Measurements from ENCODE around the gene FOXN3. TPM values are rescaled to one million over a fixed set of nuclear protein-coding genes. Genes with fewer than 3 reads are reported as not detected.

The FOXN3 gene
- polyA plus RNA-seq, 3 donors: 38.7 to 57.4 (median 42.0) TPM

DNA sequence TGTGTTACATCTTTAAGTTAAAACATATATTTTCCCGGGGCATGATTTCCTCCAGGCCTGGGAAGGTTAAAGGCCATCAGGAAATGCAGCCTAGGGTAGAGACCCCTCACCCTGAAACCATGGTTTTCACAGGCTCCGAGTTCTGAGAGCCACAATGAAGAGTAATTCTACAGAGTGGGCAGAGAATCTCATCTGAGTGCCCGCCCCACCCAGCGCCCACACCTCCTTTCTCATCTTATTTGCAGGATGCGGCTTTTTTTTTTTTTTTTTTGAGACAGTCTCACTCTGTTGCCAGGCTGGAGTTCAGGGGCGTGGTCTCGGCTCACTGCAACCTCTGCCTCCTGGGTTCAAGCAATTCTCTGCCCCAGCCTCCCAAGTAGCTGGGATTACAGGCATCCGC lies 170.7 kb downstream of the FOXN3 start:
- peaks cover 19 to 34% of the 10 kb centered on the region in 2 donors for H3K36me3 Mint-ChIP-seq

DNA sequence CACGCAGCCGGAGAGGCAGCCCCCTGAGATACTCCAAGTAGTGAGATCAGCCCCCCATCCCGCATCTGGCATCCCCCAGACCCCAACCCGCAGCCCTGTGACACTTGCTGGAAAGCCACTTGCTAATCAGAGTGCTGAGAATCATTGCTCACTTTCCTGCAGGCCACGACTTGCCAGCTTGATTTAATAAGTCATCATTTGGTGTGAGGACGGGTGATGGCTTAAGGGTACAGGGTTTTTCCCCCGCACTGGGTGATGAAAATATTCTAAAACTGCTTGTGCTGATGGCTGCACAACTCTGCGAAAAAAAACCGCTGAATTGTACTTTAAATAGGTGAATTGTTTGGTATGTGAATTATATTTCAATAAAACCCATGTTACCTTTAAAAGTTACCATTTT lies 171.2 kb downstream of the FOXN3 start:
- no peaks in the 10 kb centered on the region for H3K4me1 ChIP-seq (ENCODE audit: control insufficient read depth in 1 of 2, insufficient read depth in 2 of 2, low read length in 2 of 2)
- H3K27ac ChIP-seq (ENCODE audit: low read depth in 1 of 2, low read length in 2 of 2): no peak overlapping the region
- Mint-ChIP-seq H3K4me3 (no peak overlapping the region), H3K27me3 (ENCODE audit: low read depth in 3 of 3) (peaks cover 0 to 3% (median 2%) of the 10 kb centered on the region in 3 donors), H3K27ac (peak overlapping the region in 1 of 7 donors; percentile 50), H3K36me3 (peaks cover 24 to 39% of the 10 kb centered on the region in 2 donors), H3K9me3 (no peaks in the 10 kb centered on the region), H3K4me1 (peaks cover 9% of the 10 kb centered on the region)
- H3K4me3 ChIP-seq (replicated peaks in 1 of 3; ENCODE audit: low read depth in 2 of 3, low read length in 3 of 3): no peak overlapping the region
- H3K4me2 ChIP-seq (replicated peaks; ENCODE audit: extremely low read depth, low read length, poor library complexity, severe bottlenecking): no peak overlapping the region
- TF ChIP-seq, protein P1, sequence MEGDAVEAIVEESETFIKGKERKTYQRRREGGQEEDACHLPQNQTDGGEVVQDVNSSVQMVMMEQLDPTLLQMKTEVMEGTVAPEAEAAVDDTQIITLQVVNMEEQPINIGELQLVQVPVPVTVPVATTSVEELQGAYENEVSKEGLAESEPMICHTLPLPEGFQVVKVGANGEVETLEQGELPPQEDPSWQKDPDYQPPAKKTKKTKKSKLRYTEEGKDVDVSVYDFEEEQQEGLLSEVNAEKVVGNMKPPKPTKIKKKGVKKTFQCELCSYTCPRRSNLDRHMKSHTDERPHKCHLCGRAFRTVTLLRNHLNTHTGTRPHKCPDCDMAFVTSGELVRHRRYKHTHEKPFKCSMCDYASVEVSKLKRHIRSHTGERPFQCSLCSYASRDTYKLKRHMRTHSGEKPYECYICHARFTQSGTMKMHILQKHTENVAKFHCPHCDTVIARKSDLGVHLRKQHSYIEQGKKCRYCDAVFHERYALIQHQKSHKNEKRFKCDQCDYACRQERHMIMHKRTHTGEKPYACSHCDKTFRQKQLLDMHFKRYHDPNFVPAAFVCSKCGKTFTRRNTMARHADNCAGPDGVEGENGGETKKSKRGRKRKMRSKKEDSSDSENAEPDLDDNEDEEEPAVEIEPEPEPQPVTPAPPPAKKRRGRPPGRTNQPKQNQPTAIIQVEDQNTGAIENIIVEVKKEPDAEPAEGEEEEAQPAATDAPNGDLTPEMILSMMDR (IDR thresholded peaks at IDR 0.05): no peak
- no peak for DNase-seq
- 100% methylated on average over 1 of the region's 9 CpGs for WGBS (ENCODE audit: insufficient coverage)
- H3K36me3 ChIP-seq (replicated peaks in 1 of 2; ENCODE audit: control insufficient read depth in 1 of 2, insufficient read depth in 2 of 2, low read length in 2 of 2): peaks cover 6 to 43% of the 10 kb centered on the region in 2 donors
- H3K9ac ChIP-seq (ENCODE audit: insufficient read depth, low read length, poor library complexity, severe bottlenecking): no peak overlapping the region
- peaks cover 53% of the 10 kb centered on the region for H3K79me2 ChIP-seq (ENCODE audit: insufficient read depth, low read length)
- no peak overlapping the region for H2AFZ ChIP-seq (ENCODE audit: insufficient read depth, low read depth, low read length, poor library complexity, severe bottlenecking)
- no peaks in the 10 kb centered on the region for H3K27me3 ChIP-seq (ENCODE audit: control insufficient read depth in 2 of 2, insufficient read depth in 2 of 2, low read length in 2 of 2)
- intact Hi-C loops (cut with micrococcal nuclease): no loop called here
- peaks cover 99% of the 10 kb centered on the region for H4K20me1 ChIP-seq (ENCODE audit: insufficient read depth, low read length)
- H3K9me3 ChIP-seq (replicated peaks in 1 of 2; ENCODE audit: control insufficient read depth in 1 of 2, insufficient read depth in 1 of 2, low read length in 2 of 2): no peaks in the 10 kb centered on the region

More for the DNA sequence above, 170.7 kb downstream of the FOXN3 start:
- no peak overlapping the region for H3K9ac ChIP-seq (ENCODE audit: insufficient read depth, low read length, poor library complexity, severe bottlenecking)
- peaks cover 6 to 46% of the 10 kb centered on the region in 2 donors for H3K36me3 ChIP-seq (replicated peaks in 1 of 2; ENCODE audit: control insufficient read depth in 1 of 2, insufficient read depth in 2 of 2, low read length in 2 of 2)
- Mint-ChIP-seq H3K4me3 (no peak overlapping the region), H3K4me1 (peaks cover 4% of the 10 kb centered on the region), H3K27ac (peak overlapping the region in 1 of 7 donors; percentile 13), H3K27me3 (ENCODE audit: low read depth in 3 of 3) (peaks cover 0 to 3% (median 2%) of the 10 kb centered on the region in 3 donors), H3K9me3 (no peaks in the 10 kb centered on the region)
- peaks cover 53% of the 10 kb centered on the region for H3K79me2 ChIP-seq (ENCODE audit: insufficient read depth, low read length)
- no peak overlapping the region for H3K4me2 ChIP-seq (replicated peaks; ENCODE audit: extremely low read depth, low read length, poor library complexity, severe bottlenecking)
- DNase-seq: no peak
- intact Hi-C loops (cut with micrococcal nuclease): no loop called here
- no peaks in the 10 kb centered on the region for H3K4me1 ChIP-seq (ENCODE audit: control insufficient read depth in 1 of 2, insufficient read depth in 2 of 2, low read length in 2 of 2)
- whole genome bisulfite sequencing (ENCODE audit: insufficient coverage): 60% methylated on average over 1 of the region's 8 CpGs
- no peak overlapping the region for H3K4me3 ChIP-seq (replicated peaks in 1 of 3; ENCODE audit: low read depth in 2 of 3, low read length in 3 of 3)
- no peak overlapping the region for H3K27ac ChIP-seq (ENCODE audit: low read depth in 1 of 2, low read length in 2 of 2)
- no peak overlapping the region for H2AFZ ChIP-seq (ENCODE audit: insufficient read depth, low read depth, low read length, poor library complexity, severe bottlenecking)
- no peaks in the 10 kb centered on the region for H3K9me3 ChIP-seq (replicated peaks in 1 of 2; ENCODE audit: control insufficient read depth in 1 of 2, insufficient read depth in 1 of 2, low read length in 2 of 2)
- TF ChIP-seq, protein P1 (IDR thresholded peaks at IDR 0.05): no peak
- no peaks in the 10 kb centered on the region for H3K27me3 ChIP-seq (ENCODE audit: control insufficient read depth in 2 of 2, insufficient read depth in 2 of 2, low read length in 2 of 2)
- peaks cover 99% of the 10 kb centered on the region for H4K20me1 ChIP-seq (ENCODE audit: insufficient read depth, low read length)

All from CD14-positive monocyte (primary cell).